AG08395 (cell line): Measurements from ENCODE around the gene FAM171A2.
A peak's percentile ranks its signal among the peaks of the same experiment; 100 is the strongest.
"Not testable (repeated sequence)": the region's sequence is repeated elsewhere in the genome, so short reads cannot be mapped to it uniquely, and the experiment has no call there.

Experiments
- DNase-seq: peaks from one replicate; pipeline ENCODE4 v3.0.0; 2012; ENCODE audit warnings: mixed read lengths, low spot score

Gene FAM171A2

DNA sequence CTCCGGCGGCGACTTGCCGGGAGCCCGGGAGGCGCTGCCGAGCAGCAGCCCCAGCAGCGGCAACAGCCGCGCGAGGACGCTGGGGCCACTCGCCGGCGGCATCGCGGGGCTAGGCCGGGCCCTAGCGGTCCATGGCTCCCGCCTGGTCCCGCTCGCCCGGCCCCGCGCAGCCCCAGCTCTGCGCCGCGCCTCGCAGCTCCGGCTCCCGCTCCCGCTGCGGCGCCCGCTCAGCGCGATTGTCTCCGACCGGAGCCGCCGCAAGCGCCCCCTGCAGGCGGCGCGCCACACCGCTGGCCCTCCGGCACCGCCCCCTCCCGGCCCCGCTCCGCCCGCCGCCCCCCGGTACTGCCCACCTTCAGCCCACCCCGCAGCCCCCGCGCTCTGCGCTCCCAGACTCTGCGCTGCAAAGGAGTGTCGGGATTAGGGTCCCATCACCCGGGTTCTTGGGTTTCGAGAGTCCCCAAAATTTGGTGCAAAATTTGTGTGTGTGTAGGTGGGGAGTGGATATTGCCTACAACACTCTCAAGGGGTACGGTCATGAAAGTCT lies at the start of gene FAM171A2:
Gene FAM171A2 (minus strand): TSS at position 241 of the 547 bp plus-strand sequence. CDS start 139 bp downstream, at position 102.
- peak; percentile 89 for DNase-seq

DNA sequence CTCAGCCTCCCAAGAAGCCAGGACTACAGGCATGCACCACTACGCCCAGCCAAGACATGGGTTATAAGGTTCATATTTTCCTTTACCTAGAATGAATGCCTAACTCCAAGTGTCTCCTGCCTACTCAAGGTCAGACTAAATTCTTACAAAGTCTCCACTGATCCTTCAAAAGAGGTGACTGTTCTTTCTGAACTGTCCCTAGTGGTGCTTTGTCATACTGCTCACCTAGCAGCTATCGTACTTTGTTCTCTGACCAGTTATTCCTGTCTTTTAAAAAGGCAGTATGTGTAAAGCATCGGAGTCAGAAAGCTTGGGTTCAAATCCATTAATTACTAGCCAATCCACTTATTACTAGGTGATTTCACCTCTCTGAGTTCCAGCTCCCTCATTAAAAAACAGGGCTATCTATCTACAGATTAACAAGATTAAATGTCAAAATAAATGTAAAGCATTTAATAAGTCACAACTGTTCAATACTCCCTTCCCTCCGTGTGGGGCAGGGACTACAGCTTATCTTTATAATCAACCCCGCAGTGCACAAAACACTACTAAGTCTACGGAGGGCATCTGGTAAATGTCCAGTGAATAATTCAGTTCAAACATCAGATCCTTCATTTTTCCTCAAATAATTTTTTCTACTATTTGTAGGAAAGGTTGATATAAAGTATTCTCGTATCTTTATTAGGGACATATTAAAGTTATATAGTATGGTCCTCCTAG lies 45.8 kb upstream of the FAM171A2 start:
- DNase-seq: no peak

- no peak for DNase-seq
Measured at GRCh38 chr17:44408786-44409185, 45.1 kb upstream of the FAM171A2 start.

DNA sequence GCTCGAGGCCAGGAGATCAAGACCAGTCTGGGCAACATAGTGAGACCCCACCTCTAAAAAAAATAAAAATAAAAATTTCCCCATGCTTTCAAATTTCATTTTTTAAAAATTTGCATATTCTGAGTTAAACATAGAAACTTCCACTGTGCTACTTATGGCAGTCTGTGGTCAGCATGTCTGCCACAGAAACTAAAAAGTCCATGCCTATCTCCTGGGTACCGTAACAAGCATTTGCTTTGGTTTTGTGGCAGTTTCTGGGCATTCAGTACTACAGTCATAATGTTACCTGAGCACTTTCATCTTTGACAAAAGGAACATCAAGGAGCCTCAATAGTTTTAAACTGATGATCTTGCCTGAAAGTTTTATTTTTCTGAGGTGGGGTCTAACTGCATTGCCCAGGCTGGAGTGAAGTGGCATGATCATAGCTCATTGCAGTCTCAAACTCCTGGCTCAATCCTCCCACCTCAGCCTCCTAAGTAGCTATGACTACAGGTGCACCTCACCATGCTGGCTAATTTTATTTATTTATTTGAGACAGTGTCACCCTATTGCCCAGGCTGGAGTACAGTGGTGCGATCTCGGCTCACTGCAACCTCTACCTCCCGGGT lies 39.0 kb upstream of the FAM171A2 start:
- DNase-seq: no peak

DNA sequence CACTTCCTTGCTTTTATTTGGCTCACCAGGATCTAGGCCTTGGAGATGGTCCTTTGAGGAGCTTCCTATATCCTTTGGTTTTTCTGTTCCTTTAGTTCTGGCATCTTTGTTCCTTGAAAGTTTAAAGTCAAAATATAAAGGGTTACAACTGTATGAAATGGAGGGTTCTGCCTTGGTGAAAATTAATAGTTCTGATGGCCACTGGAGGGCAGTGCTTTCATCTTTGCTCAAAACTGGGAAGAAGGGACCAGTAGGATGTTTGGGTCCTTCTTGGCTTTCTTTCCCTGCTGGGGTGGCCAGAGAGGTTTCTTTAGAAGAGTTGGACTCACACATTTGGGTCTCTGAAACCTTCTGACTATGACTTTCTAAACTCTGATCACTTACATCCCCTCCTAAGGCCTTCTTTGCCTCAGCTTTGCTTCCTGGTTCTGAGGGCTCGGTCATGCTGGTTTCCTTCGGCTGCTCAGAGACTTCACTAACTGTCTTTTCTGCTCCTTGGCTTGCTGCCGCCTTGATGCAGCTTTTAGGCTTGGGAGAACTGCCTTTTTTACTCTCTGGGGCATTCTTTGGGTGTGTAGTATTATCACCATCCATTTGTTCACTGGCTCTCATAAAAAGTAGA lies 36.7 kb upstream of the FAM171A2 start:
- DNase-seq: peak; percentile 32

DNA sequence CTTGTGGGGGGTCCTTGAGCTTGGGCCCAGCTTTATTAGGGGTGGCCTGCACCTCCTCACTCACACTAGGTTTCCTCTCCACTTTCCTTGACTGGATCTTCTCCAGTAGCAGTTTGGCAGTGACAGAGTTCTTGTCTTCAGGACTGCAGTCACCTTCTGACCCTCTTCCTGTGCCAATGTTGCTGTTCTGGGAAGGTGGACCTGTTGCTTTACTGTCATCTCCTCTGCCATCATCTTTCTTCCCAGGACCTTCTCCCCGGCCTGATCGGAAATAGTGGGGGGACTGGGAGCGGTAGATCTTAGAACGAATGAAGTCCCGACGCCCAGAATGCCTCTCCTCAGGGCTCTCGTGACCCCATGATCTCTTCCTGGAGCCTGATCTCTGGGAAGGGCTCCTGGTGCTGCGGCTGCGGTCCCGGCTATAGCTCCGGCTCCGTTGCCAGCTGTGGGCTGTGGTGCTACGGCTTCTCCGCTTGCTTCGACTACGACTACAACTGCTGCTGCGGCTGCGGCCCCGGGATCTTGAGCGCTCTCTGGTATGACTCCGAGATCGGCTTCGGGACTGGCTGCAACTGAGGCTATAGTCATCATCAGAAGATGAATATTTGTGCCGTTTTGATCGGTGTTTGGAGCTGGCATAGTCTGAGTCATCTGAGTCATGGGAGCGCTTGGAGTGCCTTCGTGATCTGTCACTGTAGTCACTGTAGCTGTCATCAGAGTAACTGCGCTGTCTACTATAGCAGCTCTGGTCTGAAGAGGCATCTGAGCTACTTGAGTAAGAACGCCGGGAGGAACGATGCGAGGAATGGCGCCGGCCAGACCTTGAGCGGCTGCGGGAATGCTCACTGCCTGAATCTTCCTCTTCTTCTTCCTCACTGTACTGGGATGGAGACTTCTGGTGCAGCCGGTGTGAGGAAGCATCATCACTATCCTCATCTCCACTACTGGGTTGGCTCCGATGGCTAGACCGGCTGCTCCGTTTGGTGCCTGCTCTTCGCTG lies 35.3 kb upstream of the FAM171A2 start:
- DNase-seq: no peak

GRCh38 chr17:44397479-44398440 lies 34.1 kb upstream of the FAM171A2 start:
- no peak for DNase-seq

DNA sequence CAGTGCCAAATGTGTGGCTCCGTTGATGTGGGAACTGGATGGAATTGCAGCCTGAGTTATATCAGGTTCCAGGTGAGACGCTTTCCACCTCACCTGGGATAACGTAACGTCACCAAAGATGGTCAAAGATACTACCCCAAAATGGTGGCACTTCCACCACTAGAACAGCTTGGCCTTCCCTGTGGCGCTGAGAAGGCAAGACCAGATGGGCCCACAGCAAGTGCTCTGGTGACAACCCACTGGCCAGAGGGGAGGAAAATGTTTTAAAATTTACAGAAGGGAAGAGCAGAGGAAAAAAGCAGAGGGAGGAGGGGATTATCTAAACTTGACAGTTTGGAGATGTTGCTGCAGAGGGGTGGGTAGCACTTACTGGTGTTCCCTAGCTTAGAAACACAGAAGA lies 33.3 kb upstream of the FAM171A2 start:
- no peak for DNase-seq

- DNase-seq: no peak
Measured at GRCh38 chr17:44394833-44395232, 31.2 kb upstream of the FAM171A2 start.

DNA sequence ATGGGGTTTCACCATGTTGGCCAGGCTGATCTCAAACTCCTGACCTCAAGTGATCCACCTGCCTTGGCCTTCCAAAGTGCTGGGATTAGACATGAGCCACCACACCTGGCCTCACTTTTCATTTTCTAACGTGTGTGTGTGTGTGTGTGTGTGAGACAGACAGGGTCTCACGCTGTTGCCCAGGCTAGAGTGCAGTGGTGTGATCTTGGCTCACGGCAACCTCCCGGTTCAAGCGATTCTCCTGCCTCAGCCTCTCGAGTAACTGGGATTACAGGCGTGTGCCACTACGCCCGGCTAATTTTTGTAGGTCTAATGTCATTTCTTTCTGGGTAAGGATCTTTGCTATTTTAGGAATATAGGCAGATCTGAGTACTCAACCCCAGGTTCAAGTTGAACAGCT lies 30.5 kb upstream of the FAM171A2 start:
- not testable (repeated sequence) for DNase-seq

- DNase-seq: no peak
Measured at GRCh38 chr17:44390250-44390870, 26.7 kb upstream of the FAM171A2 start.

DNA sequence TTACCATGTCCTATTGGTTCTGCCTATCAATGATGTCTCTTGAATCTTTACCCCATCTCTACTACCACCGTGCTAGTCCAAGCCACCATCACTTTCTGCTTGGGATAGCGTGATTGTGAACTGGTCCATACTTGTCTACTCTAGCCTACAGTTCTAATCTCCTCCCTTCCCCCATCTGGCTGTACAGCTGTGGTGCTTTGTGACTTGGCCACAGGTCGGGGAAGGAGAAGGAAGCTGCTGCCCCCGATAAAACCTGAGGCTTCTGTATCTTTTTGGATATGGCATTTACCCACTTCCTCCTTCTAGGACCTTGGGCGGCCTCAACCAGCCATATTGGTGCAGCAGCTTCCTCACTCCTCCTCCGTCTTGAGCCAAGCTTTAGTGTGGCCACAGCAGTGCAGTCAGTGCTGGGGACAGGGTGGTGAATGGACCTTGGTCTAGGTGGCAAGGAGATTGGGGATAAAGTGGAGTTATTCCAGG lies 26.1 kb upstream of the FAM171A2 start:
- no peak for DNase-seq

- no peak for DNase-seq
Measured at GRCh38 chr17:44389281-44389680, 25.6 kb upstream of the FAM171A2 start, which contains the start of gene ITGA2B. Gene ITGA2B, minus strand, starts transcription at chr17:44389649. Its CDS starts 176 bp downstream, at chr17:44389473.

DNA sequence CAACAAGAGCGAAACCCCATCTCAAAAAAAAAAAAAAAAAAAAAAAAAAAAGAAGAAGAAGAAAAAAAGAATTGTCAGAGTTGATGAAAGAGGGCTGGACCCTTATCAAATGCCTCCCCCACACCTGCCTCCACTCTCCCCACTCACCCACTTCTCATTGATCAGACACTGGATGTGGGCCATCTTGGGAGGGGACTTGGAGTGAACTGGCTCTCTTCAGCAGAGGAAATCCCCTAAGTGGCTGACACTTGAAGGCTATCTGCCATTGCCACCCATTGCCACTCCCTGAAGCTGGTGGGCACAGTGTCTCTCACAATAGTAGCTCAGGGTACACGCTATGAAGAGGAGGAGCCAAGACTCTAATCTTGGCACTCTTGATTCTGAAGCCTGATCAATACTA lies 24.2 kb upstream of the FAM171A2 start:
- no peak for DNase-seq

DNA sequence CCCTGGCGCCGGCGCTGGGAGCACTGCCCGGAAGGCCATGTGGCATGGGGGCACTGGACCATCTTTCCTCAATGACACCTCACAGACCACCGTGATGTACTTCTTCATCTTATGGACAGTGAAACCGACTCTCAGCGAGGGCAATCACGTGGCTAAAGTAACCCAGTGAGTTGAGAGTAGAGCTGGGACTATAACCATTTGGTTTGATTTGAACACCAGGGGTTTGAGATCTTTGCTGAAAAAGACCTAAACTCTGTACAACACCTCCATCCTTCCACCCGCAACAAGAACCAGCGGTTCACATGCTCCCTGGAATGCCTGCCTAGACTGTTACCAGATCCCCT lies 22.5 kb upstream of the FAM171A2 start:
- DNase-seq: no peak

GRCh38 chr17:44385287-44386181 lies 21.9 kb upstream of the FAM171A2 start:
- peak; percentile 76 for DNase-seq

- DNase-seq: no peak
Measured at GRCh38 chr17:44384823-44385286, 21.2 kb upstream of the FAM171A2 start.

GRCh38 chr17:44384281-44384822 lies 20.7 kb upstream of the FAM171A2 start:
- no peak for DNase-seq
